ENCODE measurements around the gene HTT. TPM values are rescaled to one million over a fixed set of nuclear protein-coding genes. Genes with fewer than 3 reads are reported as not detected.

HTT gene
- total and polyA plus RNA-seq, 9 of the 15 experiments (the other 6 are each of a cell fraction or from before 2014, with no cell fraction given) = 0.66 to 31.6 (median 14.7) TPM

- TF ChIP-seq MCM5 (IDR thresholded peaks at IDR 0.05; ENCODE audit: low read depth) (no peak), SNIP1 (IDR thresholded peaks at IDR 0.05; ENCODE audit: low read depth) (no peak), ZNF140 (CRISPR knock-in tag; IDR thresholded peaks at IDR 0.05) (no peak), ZEB2 (IDR thresholded peaks at IDR 0.05) (no peak), TAL1 (IDR thresholded peaks at IDR 0.05) (peak; percentile 84), CBX2 (IDR thresholded peaks at IDR 0.05; ENCODE audit: insufficient read depth, low read length, poor library complexity, severe bottlenecking) (no peak), SRSF1 (IDR thresholded peaks at IDR 0.05; ENCODE audit: low read depth, low read length) (no peak), POLR3G (IDR thresholded peaks at IDR 0.05; ENCODE audit: extremely low read depth, insufficient read length, insufficient replicate concordance) (no peak), HOMEZ (CRISPR knock-in tag; IDR thresholded peaks at IDR 0.05) (no peak), HCFC1 (IDR thresholded peaks at IDR 0.05; ENCODE audit: low read depth, low read length) (no peak), FOXK2 (conservative IDR thresholded peaks at IDR 0.05 in 1 of 2, IDR thresholded peaks at IDR 0.05 in 1 of 2; ENCODE audit: low read depth in 2 of 2) (peak in 1 of 2 experiments; percentile 31; a peak in 1 of 4 replicates), GTF2A2 (tag; IDR thresholded peaks at IDR 0.05) (no peak), BRD4 (IDR thresholded peaks at IDR 0.05) (no peak), ZBTB11 (CRISPR knock-in tag; IDR thresholded peaks at IDR 0.05) (peak in 1 of 3 experiments; percentile 70; a peak in 1 of 6 replicates), KDM5B (IDR thresholded peaks at IDR 0.05; ENCODE audit: insufficient replicate concordance, low read depth, low read length) (no peak), E2F1 (CRISPR knock-in tag; IDR thresholded peaks at IDR 0.05) (no peak), ZNF134 (CRISPR knock-in tag; conservative IDR thresholded peaks at IDR 0.05) (no peak), ZNF609 (CRISPR knock-in tag; IDR thresholded peaks at IDR 0.05; ENCODE audit: borderline replicate concordance) (no peak)
Observed at GRCh38 chr4:3079694-3080123, 5.2 kb downstream of the HTT start (continued).
